Measurements from ENCODE around the gene HBG1.

DNA sequence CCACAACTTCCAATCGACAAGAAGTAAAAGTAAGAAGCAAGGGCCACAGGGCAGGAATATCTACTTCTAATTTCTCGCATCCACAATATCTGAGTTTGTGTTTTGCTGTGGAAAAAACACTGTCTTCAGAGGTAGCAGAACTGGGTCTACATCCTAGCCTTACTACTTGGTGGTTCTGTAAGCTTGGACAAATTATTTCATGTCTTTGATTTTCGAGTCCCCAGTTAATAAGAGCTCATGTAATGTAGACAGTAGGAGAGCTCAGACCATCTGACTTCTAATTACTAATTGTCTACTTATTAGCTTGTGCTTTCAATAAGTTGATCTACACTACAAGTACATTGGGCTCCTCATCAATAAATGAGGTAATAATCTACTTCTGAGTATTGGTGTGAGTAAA lies 33.4 kb upstream of the HBG1 start:
- TF ChIP-seq, protein P1, sequence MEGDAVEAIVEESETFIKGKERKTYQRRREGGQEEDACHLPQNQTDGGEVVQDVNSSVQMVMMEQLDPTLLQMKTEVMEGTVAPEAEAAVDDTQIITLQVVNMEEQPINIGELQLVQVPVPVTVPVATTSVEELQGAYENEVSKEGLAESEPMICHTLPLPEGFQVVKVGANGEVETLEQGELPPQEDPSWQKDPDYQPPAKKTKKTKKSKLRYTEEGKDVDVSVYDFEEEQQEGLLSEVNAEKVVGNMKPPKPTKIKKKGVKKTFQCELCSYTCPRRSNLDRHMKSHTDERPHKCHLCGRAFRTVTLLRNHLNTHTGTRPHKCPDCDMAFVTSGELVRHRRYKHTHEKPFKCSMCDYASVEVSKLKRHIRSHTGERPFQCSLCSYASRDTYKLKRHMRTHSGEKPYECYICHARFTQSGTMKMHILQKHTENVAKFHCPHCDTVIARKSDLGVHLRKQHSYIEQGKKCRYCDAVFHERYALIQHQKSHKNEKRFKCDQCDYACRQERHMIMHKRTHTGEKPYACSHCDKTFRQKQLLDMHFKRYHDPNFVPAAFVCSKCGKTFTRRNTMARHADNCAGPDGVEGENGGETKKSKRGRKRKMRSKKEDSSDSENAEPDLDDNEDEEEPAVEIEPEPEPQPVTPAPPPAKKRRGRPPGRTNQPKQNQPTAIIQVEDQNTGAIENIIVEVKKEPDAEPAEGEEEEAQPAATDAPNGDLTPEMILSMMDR (IDR thresholded peaks at IDR 0.05; ENCODE audit: insufficient read depth, low read depth, low read length): no peak
- no peak for TF ChIP-seq EZH2 (IDR thresholded peaks at IDR 0.05; ENCODE audit: insufficient read depth, low read length)

All from astrocyte (in vitro differentiated cells and primary cell).